ENCODE results near the gene REXO1. TPM values are rescaled to one million over a fixed set of nuclear protein-coding genes. Genes with fewer than 3 reads are reported as not detected.

REXO1 gene
- total RNA-seq, 1 experiment from 2014 or later = 43.0 TPM

- intact Hi-C loops (cut with micrococcal nuclease; ENCODE audit: unreplicated experiment) = no loop called here
- CTCF ChIA-PET = no interaction called here
- Mint-ChIP-seq H3K4me3 (ENCODE audit: unreplicated experiment) (no peak overlapping the region), H3K27me3 (ENCODE audit: insufficient read depth, unreplicated experiment) (peaks cover 10% of the 10 kb centered on the region), H3K4me1 (ENCODE audit: low read depth, unreplicated experiment) (no peaks in the 10 kb centered on the region), H3K9me3 (ENCODE audit: unreplicated experiment) (no peaks in the 10 kb centered on the region), H3K27ac (ENCODE audit: unreplicated experiment) (no peak overlapping the region), H3K36me3 (ENCODE audit: insufficient read depth, unreplicated experiment) (peaks cover 5% of the 10 kb centered on the region)
- Histone ChIP-seq H3K27me3 (replicated peaks; ENCODE audit: control insufficient read depth, insufficient read depth, low read length) (no peaks in the 10 kb centered on the region), H3K36me3 (ENCODE audit: control insufficient read depth, insufficient read depth, low read length) (no peaks in the 10 kb centered on the region), H3K4me3 (ENCODE audit: low read depth, low read length) (no peak overlapping the region), H3K4me1 (no peaks in the 10 kb centered on the region), H3K9me3 (peaks cover 5% of the 10 kb centered on the region; the same call in 1 of the 2 replicates)
- BruUV-seq (replicated peaks) = no TSS peak
- POLR2A ChIA-PET = no interaction called here
- DNase-seq = no peak
- TF ChIP-seq CTCF (IDR thresholded peaks at IDR 0.05; ENCODE audit: insufficient read depth in 1 of 2, low read depth in 1 of 2, low read length in 1 of 2, severe bottlenecking in 1 of 2, unreplicated experiment in 1 of 2) = no peak
These were observed 68.7 kb downstream of the REXO1 start for GRCh38 chr19:1779574-1779973.

- Mint-ChIP-seq H3K36me3 (ENCODE audit: insufficient read depth, unreplicated experiment) (peaks cover 5% of the 10 kb centered on the region), H3K4me3 (ENCODE audit: unreplicated experiment) (no peak overlapping the region), H3K9me3 (ENCODE audit: unreplicated experiment) (no peaks in the 10 kb centered on the region), H3K27me3 (ENCODE audit: insufficient read depth, unreplicated experiment) (peaks cover 16% of the 10 kb centered on the region), H3K4me1 (ENCODE audit: low read depth, unreplicated experiment) (no peaks in the 10 kb centered on the region), H3K27ac (ENCODE audit: unreplicated experiment) (no peak overlapping the region)
- DNase-seq = no peak
- TF ChIP-seq CTCF (IDR thresholded peaks at IDR 0.05; ENCODE audit: insufficient read depth in 1 of 2, low read depth in 1 of 2, low read length in 1 of 2, severe bottlenecking in 1 of 2, unreplicated experiment in 1 of 2) = no peak
- intact Hi-C loops (cut with micrococcal nuclease; ENCODE audit: unreplicated experiment) = no loop called here
- ChIA-PET POLR2A (no interaction called here), CTCF (interaction anchor here (0.7 kb wide), 1 partner anchor 22 kb away, joined by 4 read pairs; no protein-coding TSS in a partner anchor)
- no peak overlapping the region for H3K4me3 ChIP-seq (ENCODE audit: low read depth, low read length)
- H3K4me1 ChIP-seq = no peaks in the 10 kb centered on the region
- peaks cover 5% of the 10 kb centered on the region; the same call in 1 of the 2 replicates for H3K9me3 ChIP-seq
- H3K36me3 ChIP-seq (ENCODE audit: control insufficient read depth, insufficient read depth, low read length) = no peaks in the 10 kb centered on the region
- no TSS peak for BruUV-seq (replicated peaks)
- no peaks in the 10 kb centered on the region for H3K27me3 ChIP-seq (replicated peaks; ENCODE audit: control insufficient read depth, insufficient read depth, low read length)
These were observed 71.1 kb downstream of the REXO1 start for GRCh38 chr19:1777149-1777548.

GRCh38 chr19:1776606-1777147 is 71.6 kb downstream of the REXO1 start:
- no peaks in the 10 kb centered on the region for H3K4me1 ChIP-seq
- ChIA-PET CTCF (interaction anchor here (0.7 kb wide), 1 partner anchor 22 kb away, joined by 4 read pairs; no protein-coding TSS in a partner anchor), POLR2A (no interaction called here)
- H3K9me3 ChIP-seq = peaks cover 2% of the 10 kb centered on the region; the same call in 1 of the 2 replicates
- no peak overlapping the region for H3K4me3 ChIP-seq (ENCODE audit: low read depth, low read length)
- no peak for TF ChIP-seq CTCF (IDR thresholded peaks at IDR 0.05; ENCODE audit: insufficient read depth in 1 of 2, low read depth in 1 of 2, low read length in 1 of 2, severe bottlenecking in 1 of 2, unreplicated experiment in 1 of 2)
- H3K36me3 ChIP-seq (ENCODE audit: control insufficient read depth, insufficient read depth, low read length) = no peaks in the 10 kb centered on the region
- no peaks in the 10 kb centered on the region for H3K27me3 ChIP-seq (replicated peaks; ENCODE audit: control insufficient read depth, insufficient read depth, low read length)
- H3K4me1 Mint-ChIP-seq (ENCODE audit: low read depth, unreplicated experiment) = no peaks in the 10 kb centered on the region
- no TSS peak for BruUV-seq (replicated peaks)
- H3K4me3 Mint-ChIP-seq (ENCODE audit: unreplicated experiment) = no peak overlapping the region
- no peak for DNase-seq
- intact Hi-C loops (cut with micrococcal nuclease; ENCODE audit: unreplicated experiment) = no loop called here
- H3K27ac Mint-ChIP-seq (ENCODE audit: unreplicated experiment) = no peak overlapping the region
- peaks cover 5% of the 10 kb centered on the region for H3K36me3 Mint-ChIP-seq (ENCODE audit: insufficient read depth, unreplicated experiment)
- H3K9me3 Mint-ChIP-seq (ENCODE audit: unreplicated experiment) = no peaks in the 10 kb centered on the region
- H3K27me3 Mint-ChIP-seq (ENCODE audit: insufficient read depth, unreplicated experiment) = peaks cover 16% of the 10 kb centered on the region
